Keratinocyte (primary cell): Measurements from ENCODE around the gene TOX4. TPM values are rescaled to one million over a fixed set of nuclear protein-coding genes. Genes with fewer than 3 reads are reported as not detected.

Experiments
- DNase-seq: peaks from one replicate; pipeline ENCODE4 v3.0.0-alpha.2; 2011; ENCODE audit warnings: low read depth, missing footprints, low spot score
- FAIRE-seq: peaks from 2 replicates; lab custom pipeline; 2011; peaks lifted over from hg19 to GRCh38; lab: Jason Lieb, UNC
- H2AFZ ChIP-seq: 2 replicates; pipeline ENCODE4 v1.6.0; 2012; ENCODE audit warnings: low read length, control low read depth, inconsistent platforms; ENCODE audit not compliant: control insufficient read depth
- H3K27ac ChIP-seq: 2 replicates; pipeline ENCODE4 v1.5.1; 2011; ENCODE audit warnings: low read length; ENCODE audit not compliant: control insufficient read depth, insufficient read depth
- H3K27me3 ChIP-seq: 3 replicates; pipeline ENCODE4 v1.6.0; 2011; ENCODE audit warnings: low read length; ENCODE audit not compliant: control insufficient read depth, insufficient read depth; ENCODE audit errors: extremely low read depth
- H3K36me3 ChIP-seq, 2 experiments: 2 replicates in 1 of 2; 3 replicates in 1 of 2; pipeline ENCODE4 v1.5.1; 2011; ENCODE audit warnings: low read length in 2 of 2, mild to moderate bottlenecking in 1 of 2; ENCODE audit not compliant: control insufficient read depth in 2 of 2, insufficient read depth in 2 of 2; ENCODE audit errors: extremely low read depth in 1 of 2
- H3K4me1 ChIP-seq: 3 replicates; pipeline ENCODE4 v1.5.1; 2011; ENCODE audit warnings: low read length; ENCODE audit not compliant: control insufficient read depth, insufficient read depth; ENCODE audit errors: extremely low read depth
- H3K4me2 ChIP-seq: 3 replicates; pipeline ENCODE4 v1.6.0; 2011; ENCODE audit warnings: low read depth, low read length; ENCODE audit not compliant: control insufficient read depth, insufficient read depth; ENCODE audit errors: extremely low read depth
- H3K4me3 ChIP-seq, 3 experiments: fragments of 200-600 bp in 1 of 3; sonication (generic) in 1 of 3; 2 replicates in 2 of 3; 3 replicates in 1 of 3; pipeline ENCODE4 v1.5.1; 2011 to 2016; ENCODE audit warnings: low read length in 3 of 3, mild to moderate bottlenecking in 3 of 3, control low read depth in 2 of 3, inconsistent platforms in 1 of 3, low read depth in 1 of 3, mixed read lengths in 1 of 3, mixed run types in 1 of 3, moderate library complexity in 1 of 3; ENCODE audit not compliant: control insufficient read depth in 2 of 3, insufficient read depth in 2 of 3; ENCODE audit errors: extremely low read depth in 1 of 3
- H3K79me2 ChIP-seq: 2 replicates; pipeline ENCODE4 v1.6.0; 2012; ENCODE audit warnings: low read length; ENCODE audit not compliant: control insufficient read depth, insufficient read depth
- H3K9ac ChIP-seq: 3 replicates; pipeline ENCODE4 v1.6.0; 2011; ENCODE audit warnings: low read length; ENCODE audit not compliant: control insufficient read depth, insufficient read depth; ENCODE audit errors: extremely low read depth
- H3K9me1 ChIP-seq: 3 replicates; pipeline ENCODE4 v1.6.0; 2011; ENCODE audit warnings: low read length; ENCODE audit not compliant: control insufficient read depth, insufficient read depth; ENCODE audit errors: extremely low read depth
- H3K9me3 ChIP-seq: 2 replicates; pipeline ENCODE4 v1.5.1; 2012; ENCODE audit warnings: low read depth, low read length; ENCODE audit not compliant: control insufficient read depth
- H4K20me1 ChIP-seq: 3 replicates; pipeline ENCODE4 v1.6.0; 2011; ENCODE audit warnings: low read length; ENCODE audit not compliant: control insufficient read depth, insufficient read depth; ENCODE audit errors: extremely low read depth
- CTCF ChIP-seq, 3 experiments: IDR thresholded peaks in 1 of 3; conservative IDR thresholded peaks in 1 of 3; optimal IDR thresholded peaks in 1 of 3; 2 replicates in 2 of 3; 3 replicates in 1 of 3; pipeline versions ENCODE3 to v1.5.1; 2011; ENCODE audit warnings: low read length in 3 of 3, mild to moderate bottlenecking in 3 of 3, moderate library complexity in 2 of 3, control low read depth in 1 of 3, inconsistent platforms in 1 of 3; ENCODE audit not compliant: insufficient read depth in 2 of 3; ENCODE audit errors: extremely low read depth in 1 of 3
- EZH2 ChIP-seq: IDR thresholded peaks from one replicate; pipeline ENCODE4 v1.6.1; 2012; ENCODE audit warnings: inconsistent platforms, mild to moderate bottlenecking, low read length, moderate library complexity
- dilution Hi-C: fragments of 300-500 bp; cut with MboI; formaldehyde crosslinking; loops from one replicate; pipeline ENCODE4 v1.7.0; 2020; ENCODE audit warnings: low sequenced_read_pairs; ENCODE audit not compliant: extremely low pct_ligation_motif_present
- polyA plus RNA-seq, 5 experiments: library from polyadenylated mRNA; depleted of rRNA in 3 of 5; stranded (reverse) in 3 of 5; stranded (forward) in 1 of 5; unstranded in 1 of 5; fragments of >200 nt; gene quantifications; 1 replicate in 1 of 5; 2 replicates in 3 of 5; 3 replicates in 1 of 5; pipeline versions ENCODE4 v1.2.1 to v1.2.3, GENCODE V29; 2011 to 2012; ENCODE audit warnings: missing spikeins in 2 of 5, low read depth in 1 of 5, low replicate concordance in 1 of 5

Gene TOX4
- polyA plus RNA-seq, 1 donor (not counting 4 experiments of a cell fraction or from before 2014, with no cell fraction given) = 85.4 TPM

GRCh38 chr14:21521501-21521900 lies 44.5 kb downstream of the TOX4 start:
- Histone ChIP-seq H3K9me3 (no peaks in the 10 kb centered on the region), H3K4me3 (no peak overlapping the region), H3K27ac (no peak overlapping the region), H2AFZ (no peak overlapping the region), H3K36me3 (no peaks in the 10 kb centered on the region), H3K9me1 (no peaks in the 10 kb centered on the region), H3K79me2 (no peaks in the 10 kb centered on the region), H3K4me2 (no peak overlapping the region), H4K20me1 (no peaks in the 10 kb centered on the region), H3K9ac (no peak overlapping the region), H3K27me3 (peaks cover 3% of the 10 kb centered on the region), H3K4me1 (no peaks in the 10 kb centered on the region)
- dilution Hi-C loops = no loop called here
- DNase-seq (no peak), FAIRE-seq (no peak)
- TF ChIP-seq CTCF (optimal IDR thresholded peaks at IDR 0.05 in 1 of 3, IDR thresholded peaks at IDR 0.05 in 1 of 3, conservative IDR thresholded peaks at IDR 0.05 in 1 of 3; ENCODE audit: extremely low read depth in 1 of 3, insufficient read depth in 2 of 3, low read length in 3 of 3) (no peak), EZH2 (no peak)

- H3K79me2 ChIP-seq = no peaks in the 10 kb centered on the region
- no peak overlapping the region for H3K4me2 ChIP-seq
- TF ChIP-seq CTCF (optimal IDR thresholded peaks at IDR 0.05 in 1 of 3, IDR thresholded peaks at IDR 0.05 in 1 of 3, conservative IDR thresholded peaks at IDR 0.05 in 1 of 3; ENCODE audit: extremely low read depth in 1 of 3, insufficient read depth in 2 of 3, low read length in 3 of 3) = no peak
- TF ChIP-seq EZH2 = no peak
- no peaks in the 10 kb centered on the region for H3K36me3 ChIP-seq
- FAIRE-seq (no peak), DNase-seq (no peak)
- no peaks in the 10 kb centered on the region for H3K9me1 ChIP-seq
- H3K9me3 ChIP-seq = no peaks in the 10 kb centered on the region
- dilution Hi-C loops = no loop called here
- no peak overlapping the region for H2AFZ ChIP-seq
- no peak overlapping the region for H3K4me3 ChIP-seq
- no peaks in the 10 kb centered on the region for H3K4me1 ChIP-seq
- no peaks in the 10 kb centered on the region for H4K20me1 ChIP-seq
- peaks cover 3% of the 10 kb centered on the region for H3K27me3 ChIP-seq
- H3K9ac ChIP-seq = no peak overlapping the region
- no peak overlapping the region for H3K27ac ChIP-seq
Observed at GRCh38 chr14:21523203-21523602, 46.2 kb downstream of the TOX4 start.
